H54 (cell line): Measurements from ENCODE around the gene CDRT4.
"Not testable (repeated sequence)": the region's sequence is repeated elsewhere in the genome, so short reads cannot be mapped to it uniquely, and the experiment has no call there.

Experiments
- DNase-seq: peaks from one replicate; pipeline ENCODE4 v3.0.0; 2011; ENCODE audit warnings: low spot score, mixed read lengths; ENCODE audit not compliant: insufficient read length
- FAIRE-seq: peaks from 3 replicates; lab custom pipeline; 2011; peaks lifted over from hg19 to GRCh38; lab: Jason Lieb, UNC
- POLR2A ChIP-seq: IDR thresholded peaks from 2 replicates; pipeline ENCODE4 v1.6.1; 2011; ENCODE audit warnings: low read depth, mild to moderate bottlenecking, low read length

CDRT4 gene

DNA sequence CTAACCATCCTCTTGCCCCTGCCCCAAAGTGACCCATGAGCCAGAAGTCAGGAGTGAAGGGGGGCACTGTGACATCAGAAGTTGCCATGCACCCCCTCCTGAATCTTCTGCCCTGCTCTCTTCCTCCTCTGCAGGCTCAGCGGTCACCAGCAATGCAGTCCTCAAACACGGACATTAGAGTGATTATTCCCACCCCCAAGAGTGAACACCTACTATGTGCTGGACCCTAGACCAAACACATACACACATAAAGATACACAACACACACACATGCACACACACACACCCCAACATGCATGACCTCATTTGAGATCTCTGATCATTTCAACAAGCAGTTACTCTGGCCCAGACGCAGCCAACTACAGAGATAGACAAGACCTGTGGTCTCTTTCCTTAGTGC, at the start of gene CDRT4:
Gene CDRT4, minus strand, starts transcription at position 30 of the 400 bp plus-strand sequence. CDS start 27,383 bp downstream, outside the sequence.
- no peak for FAIRE-seq
- no peak for DNase-seq
- TF ChIP-seq POLR2A = no peak

DNA sequence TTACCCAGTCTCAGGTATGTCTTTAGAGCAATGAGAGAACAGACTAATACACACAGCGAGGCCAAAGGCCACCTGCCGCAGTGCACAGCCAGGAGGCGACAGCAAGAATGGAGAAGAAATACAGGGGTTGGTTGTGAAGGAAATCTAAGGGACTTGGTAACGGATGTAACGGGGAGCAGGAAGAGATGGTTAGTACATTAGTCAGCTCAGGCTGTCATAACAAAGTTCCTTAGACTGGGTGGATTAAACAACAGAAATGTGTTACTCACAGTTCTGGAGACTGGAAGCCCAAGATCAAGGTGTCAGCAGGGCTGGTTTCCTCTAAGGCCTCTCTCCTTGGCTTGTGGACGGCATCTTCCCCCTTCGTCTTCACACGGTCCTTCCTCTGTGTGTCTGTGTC, 48.7 kb upstream of the CDRT4 start:
- TF ChIP-seq POLR2A = no peak
- FAIRE-seq (no peak), DNase-seq (no peak)

DNA sequence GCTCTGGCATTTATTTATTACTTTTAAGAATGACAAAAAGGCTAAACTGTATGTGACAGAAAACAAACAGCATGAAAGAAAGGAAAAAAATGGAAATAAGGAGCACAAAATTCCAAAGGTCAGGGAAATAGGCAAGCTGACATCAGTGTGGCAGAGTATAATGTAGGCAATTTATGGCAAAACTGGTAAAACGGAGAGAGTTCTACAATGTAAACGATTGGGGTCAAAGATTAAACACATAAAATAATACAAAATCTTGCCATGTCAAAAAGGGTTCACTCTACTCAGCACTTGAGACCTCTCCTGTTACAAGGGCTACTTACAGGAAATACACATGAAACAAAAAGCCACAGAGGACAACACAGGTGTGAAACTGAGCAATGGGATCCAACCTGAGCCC, 47.0 kb upstream of the CDRT4 start:
- FAIRE-seq (no peak), DNase-seq (no peak)
- no peak for TF ChIP-seq POLR2A

DNA sequence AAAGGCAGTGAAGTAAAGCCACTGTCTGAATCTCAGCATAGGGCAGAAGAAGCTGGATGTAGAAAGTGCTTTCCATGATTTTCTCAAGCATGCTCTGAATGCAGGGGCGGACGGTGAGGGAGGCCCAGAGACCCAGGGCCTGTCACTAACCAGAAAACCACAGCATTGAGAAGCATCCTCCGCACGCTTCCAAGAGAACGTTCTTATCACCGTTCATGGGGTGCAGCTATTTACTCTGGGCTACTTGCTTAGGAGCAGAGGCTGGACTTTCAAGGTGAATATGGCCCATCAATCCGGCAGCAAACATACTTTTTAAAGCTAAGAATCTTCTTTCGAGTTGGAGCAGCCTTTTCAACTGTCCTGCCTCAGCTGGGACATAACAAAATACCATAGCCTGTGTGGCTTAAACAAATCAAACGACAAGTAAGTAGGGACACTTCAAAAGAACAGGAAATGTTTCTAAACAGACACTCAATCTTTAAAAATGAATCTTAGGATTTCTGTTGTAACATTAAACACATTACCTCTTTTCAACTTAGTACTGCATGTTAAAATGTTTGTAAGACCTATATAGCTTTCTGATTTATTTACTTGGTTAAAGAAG, 46.5 kb upstream of the CDRT4 start:
- TF ChIP-seq POLR2A = no peak
- no peak for FAIRE-seq
- no peak for DNase-seq

DNA sequence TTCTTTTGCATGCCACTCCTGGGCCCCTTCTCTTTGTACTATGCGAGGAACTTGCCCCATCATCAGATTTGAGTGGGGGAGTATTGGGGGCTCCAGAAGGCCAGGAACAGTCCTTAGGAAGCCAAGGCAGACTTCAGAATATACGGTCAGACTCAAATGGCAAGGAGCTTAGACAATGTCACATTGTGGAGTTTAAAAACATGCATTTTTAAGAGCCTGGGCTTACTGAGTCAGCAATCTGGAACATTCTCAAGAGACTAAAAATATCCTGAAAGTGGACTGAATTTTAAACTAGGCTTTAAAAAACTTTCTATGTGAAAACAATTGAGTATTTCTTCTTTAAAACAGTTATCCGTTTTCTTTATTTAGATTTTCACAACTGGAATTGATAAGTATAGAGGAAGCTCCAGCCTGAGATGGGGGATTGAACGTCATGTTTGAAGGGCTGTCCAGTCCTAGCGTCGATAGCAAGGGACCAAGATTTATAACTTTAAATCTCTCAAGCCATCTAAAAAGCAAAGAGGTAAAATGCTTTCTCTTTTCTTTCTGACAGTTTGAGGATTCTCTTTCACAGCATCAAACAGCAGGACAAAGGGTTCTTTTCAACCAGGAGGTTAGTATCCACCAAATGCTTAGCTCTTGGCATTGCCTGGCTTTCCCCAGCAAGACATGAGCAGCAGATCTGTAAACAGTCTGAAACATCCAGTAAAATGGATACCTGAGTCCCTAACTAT, 45.8 kb upstream of the CDRT4 start:
- DNase-seq = no peak
- FAIRE-seq = no peak
- no peak for TF ChIP-seq POLR2A

DNA sequence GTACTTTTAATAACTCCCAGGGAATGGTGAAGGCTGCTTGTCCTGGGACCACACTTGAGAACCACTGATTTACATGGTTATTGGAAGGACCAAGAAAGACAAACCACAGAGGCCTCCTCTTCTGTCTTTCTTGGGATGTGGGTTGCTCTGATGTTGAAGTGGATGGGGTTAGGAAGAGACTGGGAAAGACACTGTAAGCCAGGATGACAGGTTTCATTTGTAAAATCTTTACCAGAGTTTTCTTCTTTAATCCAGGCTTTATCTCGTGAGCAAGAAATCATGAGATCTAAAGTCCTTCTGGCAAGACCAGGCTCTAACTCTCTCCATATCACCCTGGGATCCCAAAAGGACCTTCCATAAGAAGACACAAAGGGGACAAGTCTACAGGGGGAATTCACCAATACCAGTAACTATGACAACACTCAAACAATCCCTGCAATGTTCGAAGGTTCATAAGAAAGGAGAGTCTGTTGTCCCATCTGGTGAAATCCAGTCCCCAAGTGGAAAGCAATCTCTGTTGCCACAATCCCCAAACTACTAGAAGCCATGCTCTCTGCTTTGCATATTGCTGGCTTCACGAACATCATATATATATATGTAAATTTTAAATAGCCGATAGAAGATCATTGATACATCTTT, 44.8 kb upstream of the CDRT4 start:
- no peak for TF ChIP-seq POLR2A
- FAIRE-seq = no peak

DNA sequence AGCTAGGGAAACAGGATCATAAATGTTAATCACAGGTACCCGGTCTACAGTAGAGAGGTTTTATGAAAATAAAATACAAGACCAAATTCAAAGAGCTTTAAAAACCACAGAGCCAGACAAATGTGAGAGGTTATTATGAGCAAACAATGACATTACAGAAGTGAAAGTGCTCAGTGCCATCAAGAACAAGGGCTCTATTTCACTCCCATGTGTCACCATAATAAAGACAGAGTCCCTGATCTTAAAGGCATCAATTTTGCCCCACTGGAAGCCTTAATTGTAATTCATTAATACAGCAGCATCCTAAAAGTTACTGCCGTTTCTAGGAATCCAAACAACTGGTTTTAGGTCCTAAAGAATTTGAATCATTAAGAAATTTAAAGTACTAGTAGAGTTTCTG, 43.7 kb upstream of the CDRT4 start:
- no peak for FAIRE-seq
- no peak for TF ChIP-seq POLR2A
- no peak for DNase-seq

More for the DNA sequence above, 44.8 kb upstream of the CDRT4 start:
- no peak for DNase-seq

DNA sequence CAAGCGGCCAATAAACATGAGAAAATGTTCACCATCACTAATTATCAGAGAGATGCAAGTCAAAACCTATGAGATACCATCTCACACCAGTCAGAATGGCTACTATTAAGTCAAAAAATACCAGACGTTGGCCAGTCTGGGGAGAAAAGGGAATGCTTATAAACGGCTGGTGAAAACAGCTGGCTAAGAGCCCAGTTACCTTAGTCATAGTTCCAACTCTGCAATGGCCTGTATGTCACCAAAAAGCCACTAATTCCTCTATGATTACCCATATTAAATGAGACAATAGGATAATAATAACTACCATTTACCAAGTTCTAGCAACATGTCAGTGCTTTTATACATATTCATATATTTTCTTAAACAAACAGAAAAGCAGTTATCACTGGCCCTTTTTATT, 42.9 kb upstream of the CDRT4 start:
- no peak for TF ChIP-seq POLR2A
- DNase-seq (peak; percentile 48), FAIRE-seq (no peak)

DNA sequence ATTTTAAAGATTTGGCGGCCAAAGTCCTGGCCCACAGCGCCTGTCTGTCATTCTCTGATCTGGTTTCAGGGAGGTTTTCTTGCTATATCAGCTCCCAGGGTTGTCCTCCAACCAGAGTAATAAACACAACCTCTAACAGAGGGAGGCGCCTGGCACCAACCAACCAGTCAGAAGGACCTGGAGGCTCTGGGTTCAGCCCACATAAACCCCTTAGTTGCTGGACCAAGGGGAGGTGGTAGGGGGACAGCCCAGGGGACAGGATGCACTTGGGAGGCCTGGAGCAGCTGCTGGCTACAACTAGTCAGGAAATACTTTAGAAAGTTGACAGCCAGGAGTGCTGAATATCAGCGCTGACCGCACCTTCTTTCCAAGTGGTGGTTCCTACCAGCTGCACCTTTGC, 41.7 kb upstream of the CDRT4 start:
- no peak for TF ChIP-seq POLR2A
- FAIRE-seq (no peak), DNase-seq (no peak)

DNA sequence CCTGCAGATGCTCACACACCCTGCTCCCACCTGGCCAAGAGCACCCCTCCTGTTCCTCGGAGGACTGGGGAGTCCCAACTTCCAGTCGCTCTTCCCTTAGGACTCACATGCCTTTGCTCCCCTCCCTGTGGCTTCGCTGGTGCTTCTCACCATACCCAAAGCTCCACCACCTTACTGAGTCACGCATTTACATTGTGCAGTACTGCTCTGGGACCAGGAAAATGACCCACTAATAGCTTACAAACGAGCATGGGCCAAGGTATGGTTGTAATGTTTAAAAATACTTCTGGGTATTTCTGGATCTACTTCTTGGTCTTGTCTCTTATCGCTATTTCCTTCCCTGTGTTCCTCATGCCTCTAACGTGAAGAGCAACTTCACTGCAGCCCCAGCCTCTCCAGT, 41.0 kb upstream of the CDRT4 start:
- DNase-seq (no peak), FAIRE-seq (no peak)
- no peak for TF ChIP-seq POLR2A

DNA sequence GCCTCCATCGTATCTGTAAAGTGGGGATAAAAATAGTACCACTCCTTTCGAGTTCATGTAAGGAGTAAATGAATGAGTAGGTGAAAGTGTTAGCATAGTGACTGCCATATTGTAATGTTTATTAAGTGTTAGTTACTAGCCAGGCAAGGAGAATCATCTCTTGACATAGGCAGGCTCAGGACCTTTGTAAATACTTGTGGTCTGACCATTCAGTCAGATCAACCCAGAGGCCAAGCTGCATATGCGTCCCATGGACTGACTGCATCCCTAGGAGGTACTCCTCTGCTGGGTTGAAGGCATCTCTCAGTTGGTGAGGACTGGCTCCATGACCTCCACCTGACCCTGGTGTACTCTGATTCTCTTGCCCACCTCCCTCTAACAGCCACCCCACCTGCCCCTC, 40.5 kb upstream of the CDRT4 start:
- DNase-seq (no peak), FAIRE-seq (no peak)
- no peak for TF ChIP-seq POLR2A

DNA sequence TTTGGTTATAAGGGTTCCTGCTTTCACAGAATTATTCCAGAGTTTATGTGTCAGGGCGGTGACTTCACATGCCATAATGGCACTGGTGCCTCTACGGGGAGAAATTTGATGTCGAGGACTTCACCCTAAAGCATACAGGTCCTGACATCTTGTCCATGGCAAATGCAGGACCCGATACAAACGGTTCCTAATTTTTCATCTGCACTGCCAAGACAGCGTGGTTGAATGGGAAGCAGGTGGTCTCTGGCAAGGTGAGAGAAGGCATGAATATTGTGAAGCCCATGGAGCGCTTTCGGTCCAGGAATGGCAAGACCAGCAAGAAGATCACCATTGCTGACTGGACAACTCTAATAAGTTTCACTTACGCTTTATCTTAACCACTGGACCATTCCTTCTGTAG, 39.6 kb upstream of the CDRT4 start:
- DNase-seq (no peak), FAIRE-seq (no peak)
- TF ChIP-seq POLR2A = no peak

DNA sequence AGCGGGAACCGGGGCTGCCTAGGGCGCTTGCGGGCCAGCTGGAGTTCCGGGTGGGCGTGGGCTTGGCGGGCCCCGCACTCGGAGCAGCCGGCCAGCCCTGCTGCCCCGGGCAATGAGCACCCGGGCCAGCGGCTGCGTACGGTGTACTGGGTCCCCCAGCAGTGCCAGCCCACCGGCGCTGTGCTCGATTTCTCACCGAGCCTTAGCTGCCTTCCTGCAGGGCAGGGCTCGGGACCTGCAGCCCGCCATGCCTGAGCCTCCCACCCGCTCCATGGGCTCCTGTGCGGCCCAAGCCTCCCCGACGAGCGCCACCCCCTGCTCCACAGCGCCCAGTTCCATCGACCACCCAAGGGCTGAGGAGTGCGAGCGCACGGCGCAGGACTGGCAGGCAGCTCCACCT, 38.3 kb upstream of the CDRT4 start:
- DNase-seq, FAIRE-seq: not testable (repeated sequence)

DNA sequence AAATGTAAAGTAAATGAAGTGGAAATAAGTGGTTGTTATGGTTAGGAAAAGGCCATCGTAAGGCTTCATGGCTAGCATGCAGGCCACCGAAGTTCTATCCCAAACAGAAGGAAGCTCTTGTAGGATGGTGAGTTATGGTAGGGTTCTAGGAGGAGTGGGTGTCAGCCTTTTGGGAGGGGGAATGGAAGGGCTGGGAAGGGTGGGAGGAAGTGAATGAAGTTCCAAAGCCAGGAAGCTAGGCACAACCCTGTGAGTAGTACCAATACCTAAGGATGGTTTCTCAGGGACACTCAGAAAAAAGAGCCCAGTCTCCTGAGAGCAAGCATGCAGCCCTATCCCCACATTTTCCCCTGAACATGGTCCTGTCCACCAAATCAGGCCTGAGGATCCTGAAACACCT, 36.3 kb upstream of the CDRT4 start:
- FAIRE-seq = no peak
- DNase-seq = no peak
- TF ChIP-seq POLR2A = no peak
